PFSK-1 (cell line): ENCODE results near the gene ILK.

Experiments
- POLR2AphosphoS5 ChIP-seq: IDR thresholded peaks from 2 replicates; pipeline ENCODE4 v1.6.1; 2012; ENCODE audit warnings: low read depth, mild to moderate bottlenecking, control low read depth, low read length, moderate library complexity
- SIN3A ChIP-seq: IDR thresholded peaks from 2 replicates; pipeline ENCODE4 v1.6.1; 2012; ENCODE audit warnings: mild to moderate bottlenecking, low read length, moderate library complexity, borderline replicate concordance; ENCODE audit not compliant: insufficient read depth
- TAF1 ChIP-seq: IDR thresholded peaks from 2 replicates; pipeline ENCODE4 v1.6.1; 2012; ENCODE audit warnings: low read length, control low read depth, borderline replicate concordance; ENCODE audit not compliant: insufficient read depth
- TF ChIP-seq, protein P1 (sequence below), 2 experiments: IDR thresholded peaks; 2 replicates each; pipeline versions ENCODE4 v1.6.1 to v1.8.0; 2011 to 2012; ENCODE audit warnings: low read depth in 2 of 2, low read length in 2 of 2, control low read depth in 1 of 2, inconsistent platforms in 1 of 2, mild to moderate bottlenecking in 1 of 2, moderate library complexity in 1 of 2; ENCODE audit not compliant: insufficient read depth in 1 of 2

DNA sequence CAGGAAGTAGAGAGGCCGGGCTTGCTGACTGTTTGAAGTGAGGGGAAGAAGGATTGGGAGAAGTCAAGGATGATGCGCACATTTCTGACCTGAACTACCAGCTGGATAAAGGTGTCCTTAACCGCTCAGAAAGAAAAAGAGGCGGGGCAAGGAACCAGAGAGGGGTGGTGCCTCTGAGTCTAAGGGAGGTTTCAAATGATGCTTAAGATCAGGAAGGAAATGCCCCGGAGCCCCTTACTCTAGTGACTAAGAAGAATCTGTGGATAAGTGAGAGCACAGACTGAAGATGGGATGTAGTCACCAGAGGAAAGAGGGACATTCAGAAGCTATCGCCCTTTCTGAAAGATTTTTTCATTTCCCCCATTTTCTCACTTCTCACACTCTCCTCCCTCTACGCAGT is 39.4 kb downstream of the ILK start:
- no peak for TF ChIP-seq TAF1
- no peak for TF ChIP-seq POLR2AphosphoS5
- no peak for TF ChIP-seq SIN3A
- TF ChIP-seq, protein P1, sequence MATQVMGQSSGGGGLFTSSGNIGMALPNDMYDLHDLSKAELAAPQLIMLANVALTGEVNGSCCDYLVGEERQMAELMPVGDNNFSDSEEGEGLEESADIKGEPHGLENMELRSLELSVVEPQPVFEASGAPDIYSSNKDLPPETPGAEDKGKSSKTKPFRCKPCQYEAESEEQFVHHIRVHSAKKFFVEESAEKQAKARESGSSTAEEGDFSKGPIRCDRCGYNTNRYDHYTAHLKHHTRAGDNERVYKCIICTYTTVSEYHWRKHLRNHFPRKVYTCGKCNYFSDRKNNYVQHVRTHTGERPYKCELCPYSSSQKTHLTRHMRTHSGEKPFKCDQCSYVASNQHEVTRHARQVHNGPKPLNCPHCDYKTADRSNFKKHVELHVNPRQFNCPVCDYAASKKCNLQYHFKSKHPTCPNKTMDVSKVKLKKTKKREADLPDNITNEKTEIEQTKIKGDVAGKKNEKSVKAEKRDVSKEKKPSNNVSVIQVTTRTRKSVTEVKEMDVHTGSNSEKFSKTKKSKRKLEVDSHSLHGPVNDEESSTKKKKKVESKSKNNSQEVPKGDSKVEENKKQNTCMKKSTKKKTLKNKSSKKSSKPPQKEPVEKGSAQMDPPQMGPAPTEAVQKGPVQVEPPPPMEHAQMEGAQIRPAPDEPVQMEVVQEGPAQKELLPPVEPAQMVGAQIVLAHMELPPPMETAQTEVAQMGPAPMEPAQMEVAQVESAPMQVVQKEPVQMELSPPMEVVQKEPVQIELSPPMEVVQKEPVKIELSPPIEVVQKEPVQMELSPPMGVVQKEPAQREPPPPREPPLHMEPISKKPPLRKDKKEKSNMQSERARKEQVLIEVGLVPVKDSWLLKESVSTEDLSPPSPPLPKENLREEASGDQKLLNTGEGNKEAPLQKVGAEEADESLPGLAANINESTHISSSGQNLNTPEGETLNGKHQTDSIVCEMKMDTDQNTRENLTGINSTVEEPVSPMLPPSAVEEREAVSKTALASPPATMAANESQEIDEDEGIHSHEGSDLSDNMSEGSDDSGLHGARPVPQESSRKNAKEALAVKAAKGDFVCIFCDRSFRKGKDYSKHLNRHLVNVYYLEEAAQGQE (IDR thresholded peaks at IDR 0.05; ENCODE audit: insufficient read depth in 1 of 2, low read depth in 2 of 2, low read length in 2 of 2) = no peak
